Esophagus muscularis mucosa (tissue), 4 donors: ENCODE measurements around the gene IQGAP1. TPM values are rescaled to one million over a fixed set of nuclear protein-coding genes. Genes with fewer than 3 reads are reported as not detected.
A peak's percentile ranks its signal among the peaks of the same experiment; 100 is the strongest.

ENCODE experiments used
- DNase-seq: peaks from one replicate; pipeline ENCODE4 v3.0.0-alpha.2; 2017; ENCODE audit errors: extremely low spot score
- H3K27ac ChIP-seq, 4 donors: fragments of 200-600 bp; sonication (generic); replicated peaks in 1 of 4; 1 replicate in 3 of 4; 2 replicates in 1 of 4; pipeline ENCODE4 v1.5.1; 2016 to 2019; ENCODE audit warnings: mild to moderate bottlenecking in 1 of 4
- H3K27me3 ChIP-seq, 4 donors: fragments of 200-600 bp; sonication (generic); one replicate each; pipeline versions ENCODE4 v1.5.1 to v1.6.0; 2016 to 2019
- H3K36me3 ChIP-seq, 4 donors: fragments of 200-600 bp; sonication (generic); one replicate each; pipeline ENCODE4 v1.5.1; 2016 to 2019
- H3K4me1 ChIP-seq, 4 donors: fragments of 200-600 bp; sonication (generic); one replicate each; pipeline ENCODE4 v1.5.1; 2016 to 2019
- H3K4me3 ChIP-seq, 4 donors: fragments of 200-600 bp; sonication (generic); 1 replicate in 2 of 4; 2 replicates in 2 of 4; pipeline ENCODE4 v1.5.1; 2016 to 2019; ENCODE audit warnings: mild to moderate bottlenecking in 4 of 4, moderate library complexity in 1 of 4
- H3K9me3 ChIP-seq, 4 donors: fragments of 200-600 bp; sonication (generic); 1 replicate in 3 of 4; 2 replicates in 1 of 4; pipeline ENCODE4 v1.5.1; 2016 to 2019
- CTCF ChIP-seq, 3 experiments: fragments of 200-600 bp in 2 of 3; fragments of 450-650 bp in 1 of 3; sonication (generic) in 2 of 3; IDR thresholded peaks; one replicate each; pipeline ENCODE4 v1.5.1; 2017 to 2019; ENCODE audit warnings: antibody characterized with exemption in 3 of 3, mild to moderate bottlenecking in 2 of 3, moderate library complexity in 1 of 3
- EP300 ChIP-seq: sonication (generic); formaldehyde crosslinking; IDR thresholded peaks from one replicate; pipeline ENCODE4 v1.6.1; 2017; ENCODE audit warnings: antibody characterized with exemption
- POLR2A ChIP-seq: fragments of 450-650 bp; IDR thresholded peaks from one replicate; pipeline ENCODE4 v1.6.1; 2017; ENCODE audit warnings: antibody characterized with exemption, moderate library complexity, mild to moderate bottlenecking, low read depth
- POLR2AphosphoS5 ChIP-seq, 2 donors: sonication (generic); formaldehyde crosslinking; IDR thresholded peaks; one replicate each; pipeline ENCODE4 v1.6.1; 2017; ENCODE audit warnings: antibody characterized with exemption in 2 of 2
- WGBS: methylation state at CpG from one replicate; pipeline ENCODE4 v1.1.5; 2018; 5-methylcytosine and 5-hydroxymethylcytosine counted together
- intact Hi-C: fragments of 100-400 bp; cut with DNase I; formaldehyde crosslinking; loops from one replicate; pipeline ENCODE4 v1.15.1; 2023
- total RNA-seq, 4 donors: library from RNA; depleted of rRNA; stranded (reverse); fragments of >200 nt; gene quantifications; one replicate each; pipeline versions ENCODE4 v1.1.0 to v1.2.1, GENCODE V29; 2016

Gene IQGAP1
- total RNA-seq, 4 donors from 2014 or later, result 212 to 293 (median 251) TPM

GRCh38 chr15:90402223-90402622 lies 14.2 kb downstream of the IQGAP1 start:
- H3K27me3 ChIP-seq, result no peaks in the 10 kb centered on the region
- TF ChIP-seq EP300 (no peak), POLR2AphosphoS5 (IDR thresholded peaks at IDR 0.05) (peak; percentile 17 to 23), POLR2A (no peak), CTCF (IDR thresholded peaks at IDR 0.05) (no peak)
- DNase-seq, result no peak
- H3K36me3 ChIP-seq, result no peaks in the 10 kb centered on the region
- peak overlapping the region; percentile 83 to 87 (median 86) for H3K27ac ChIP-seq
- no peaks in the 10 kb centered on the region for H3K9me3 ChIP-seq
- H3K4me1 ChIP-seq, result peaks cover 58 to 98% (median 95%) of the 10 kb centered on the region in 4 donors
- intact Hi-C loops, result no loop called here
- no peak overlapping the region for H3K4me3 ChIP-seq

GRCh38 chr15:90402767-90403166 lies 14.7 kb downstream of the IQGAP1 start:
- Histone ChIP-seq H3K36me3 (no peaks in the 10 kb centered on the region), H3K4me1 (peaks cover 63 to 98% (median 96%) of the 10 kb centered on the region in 4 donors), H3K27me3 (no peaks in the 10 kb centered on the region), H3K4me3 (no peak overlapping the region), H3K27ac (peak overlapping the region; percentile 83 to 87 (median 86)), H3K9me3 (no peaks in the 10 kb centered on the region)
- intact Hi-C loops, result no loop called here
- DNase-seq, result no peak
- TF ChIP-seq POLR2AphosphoS5 (IDR thresholded peaks at IDR 0.05) (no peak), CTCF (IDR thresholded peaks at IDR 0.05) (no peak), POLR2A (no peak)
- WGBS, result 63% methylated on average over 3 of the region's 3 CpGs

GRCh38 chr15:90405055-90405607 lies 17.1 kb downstream of the IQGAP1 start:
- Histone ChIP-seq H3K9me3 (no peaks in the 10 kb centered on the region), H3K4me1 (peaks cover 64 to 88% (median 86%) of the 10 kb centered on the region in 4 donors), H3K36me3 (no peaks in the 10 kb centered on the region), H3K27ac (peak overlapping the region; percentile 55 to 87 (median 74)), H3K27me3 (no peaks in the 10 kb centered on the region), H3K4me3 (no peak overlapping the region)
- intact Hi-C loops, result no loop called here
- DNase-seq, result no peak
- TF ChIP-seq POLR2AphosphoS5 (IDR thresholded peaks at IDR 0.05), result no peak
- no peak for TF ChIP-seq POLR2A
- TF ChIP-seq CTCF (IDR thresholded peaks at IDR 0.05), result no peak
- TF ChIP-seq EP300, result no peak
- 32% methylated on average over 3 of the region's 3 CpGs for WGBS

GRCh38 chr15:90407336-90407735 lies 19.3 kb downstream of the IQGAP1 start:
- no peak for DNase-seq
- Histone ChIP-seq H3K4me1 (peaks cover 51 to 77% (median 73%) of the 10 kb centered on the region in 4 donors), H3K27ac (peak overlapping the region; percentile 35 to 87 (median 69)), H3K4me3 (no peak overlapping the region), H3K9me3 (no peaks in the 10 kb centered on the region), H3K36me3 (no peaks in the 10 kb centered on the region), H3K27me3 (no peaks in the 10 kb centered on the region)
- WGBS, result 36% methylated on average over 3 of the region's 3 CpGs
- no peak for TF ChIP-seq CTCF (IDR thresholded peaks at IDR 0.05)
- intact Hi-C loops, result no loop called here

- no peaks in the 10 kb centered on the region for H3K36me3 ChIP-seq
- H3K27ac ChIP-seq, result peak overlapping the region; percentile 35 to 87 (median 69)
- H3K4me3 ChIP-seq, result no peak overlapping the region
- peaks cover 51 to 77% (median 73%) of the 10 kb centered on the region in 4 donors for H3K4me1 ChIP-seq
- H3K9me3 ChIP-seq, result no peaks in the 10 kb centered on the region
- intact Hi-C loops, result no loop called here
- WGBS, result 61% methylated on average over 2 of the region's 2 CpGs
- no peak for TF ChIP-seq POLR2AphosphoS5 (IDR thresholded peaks at IDR 0.05)
- no peak for TF ChIP-seq CTCF (IDR thresholded peaks at IDR 0.05)
- no peak for TF ChIP-seq POLR2A
- TF ChIP-seq EP300, result no peak
- DNase-seq, result no peak
- H3K27me3 ChIP-seq, result no peaks in the 10 kb centered on the region
Observed at GRCh38 chr15:90407871-90408317, 19.9 kb downstream of the IQGAP1 start.
